Vagina (tissue), 2 donors: ENCODE results near the gene TRO. TPM values are rescaled to one million over a fixed set of nuclear protein-coding genes. Genes with fewer than 3 reads are reported as not detected.

ENCODE experiments used
- DNase-seq, 2 donors: peaks; one replicate each; pipeline ENCODE4 v3.0.0-alpha.2; 2017; ENCODE audit errors: extremely low spot score in 2 of 2
- H3K27ac ChIP-seq: fragments of 200-600 bp; sonication (generic); one replicate; pipeline ENCODE4 v1.5.1; 2019
- H3K27me3 ChIP-seq: fragments of 200-600 bp; sonication (generic); one replicate; pipeline ENCODE4 v1.5.1; 2019
- H3K36me3 ChIP-seq, 2 donors: fragments of 200-600 bp; sonication (generic); one replicate each; pipeline ENCODE4 v1.5.1; 2017 to 2019
- H3K4me1 ChIP-seq: fragments of 200-600 bp; sonication (generic); one replicate; pipeline ENCODE4 v1.5.1; 2019
- H3K4me3 ChIP-seq, 2 donors: fragments of 200-600 bp; sonication (generic); 1 replicate in 1 of 2; 2 replicates in 1 of 2; pipeline ENCODE4 v1.5.1; 2016 to 2019
- H3K9me3 ChIP-seq: fragments of 200-600 bp; sonication (generic); one replicate; pipeline ENCODE4 v1.5.1; 2019
- POLR2A ChIP-seq, 2 donors: fragments of 450-650 bp; IDR thresholded peaks; one replicate each; pipeline ENCODE4 v1.6.1; 2017; ENCODE audit warnings: antibody characterized with exemption in 2 of 2, mild to moderate bottlenecking in 2 of 2, moderate library complexity in 2 of 2
- POLR2AphosphoS5 ChIP-seq, 2 donors: sonication (generic); formaldehyde crosslinking; IDR thresholded peaks; one replicate each; pipeline ENCODE4 v1.9.0; 2017; ENCODE audit warnings: antibody characterized with exemption in 2 of 2, mild to moderate bottlenecking in 2 of 2, low read depth in 1 of 2; ENCODE audit not compliant: insufficient read depth in 1 of 2
- intact Hi-C: fragments of 100-400 bp; cut with DNase I; formaldehyde crosslinking; loops from one replicate; pipeline ENCODE4 v1.15.1; 2023
- total RNA-seq: library from RNA; depleted of rRNA; stranded (reverse); fragments of >200 nt; gene quantifications from one replicate; pipeline ENCODE4 v1.2.3, GENCODE V29; 2016
- TF ChIP-seq, protein P1 (sequence below), 3 experiments: fragments of 450-650 bp in 2 of 3; fragments of 200-600 bp in 1 of 3; sonication (generic) in 1 of 3; IDR thresholded peaks; one replicate each; pipeline ENCODE4 v1.5.1; 2017 to 2019; ENCODE audit warnings: antibody characterized with exemption in 3 of 3, mild to moderate bottlenecking in 2 of 3, moderate library complexity in 2 of 3

TRO gene
- total RNA-seq, 1 donor from 2014 or later: 12.3 TPM

DNA sequence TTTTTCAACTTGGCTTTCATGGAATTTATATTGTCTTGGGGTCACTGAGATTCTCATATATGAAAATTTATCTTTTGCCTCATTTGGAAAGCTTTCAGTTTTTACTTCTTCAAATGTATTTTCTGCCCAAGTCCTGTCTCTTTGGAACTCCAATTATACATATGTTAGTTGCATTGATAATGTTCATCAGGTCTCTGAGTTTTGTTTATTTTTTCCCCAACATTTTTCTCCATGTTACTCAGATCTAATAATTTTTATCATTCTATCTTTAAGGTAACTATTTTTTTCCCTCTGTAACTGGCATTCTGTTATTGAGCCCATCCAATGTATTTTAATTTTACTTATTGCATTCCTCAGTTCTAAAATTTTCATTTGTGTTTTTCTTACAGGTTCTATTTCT is 10.7 kb upstream of the TRO start:
- Histone ChIP-seq H3K27ac (no peak overlapping the region), H3K36me3 (no peaks in the 10 kb centered on the region), H3K9me3 (no peaks in the 10 kb centered on the region), H3K27me3 (no peaks in the 10 kb centered on the region), H3K4me1 (no peaks in the 10 kb centered on the region), H3K4me3 (no peak overlapping the region)
- no peak for DNase-seq
- TF ChIP-seq POLR2A (IDR thresholded peaks at IDR 0.05): no peak
- TF ChIP-seq, protein P1, sequence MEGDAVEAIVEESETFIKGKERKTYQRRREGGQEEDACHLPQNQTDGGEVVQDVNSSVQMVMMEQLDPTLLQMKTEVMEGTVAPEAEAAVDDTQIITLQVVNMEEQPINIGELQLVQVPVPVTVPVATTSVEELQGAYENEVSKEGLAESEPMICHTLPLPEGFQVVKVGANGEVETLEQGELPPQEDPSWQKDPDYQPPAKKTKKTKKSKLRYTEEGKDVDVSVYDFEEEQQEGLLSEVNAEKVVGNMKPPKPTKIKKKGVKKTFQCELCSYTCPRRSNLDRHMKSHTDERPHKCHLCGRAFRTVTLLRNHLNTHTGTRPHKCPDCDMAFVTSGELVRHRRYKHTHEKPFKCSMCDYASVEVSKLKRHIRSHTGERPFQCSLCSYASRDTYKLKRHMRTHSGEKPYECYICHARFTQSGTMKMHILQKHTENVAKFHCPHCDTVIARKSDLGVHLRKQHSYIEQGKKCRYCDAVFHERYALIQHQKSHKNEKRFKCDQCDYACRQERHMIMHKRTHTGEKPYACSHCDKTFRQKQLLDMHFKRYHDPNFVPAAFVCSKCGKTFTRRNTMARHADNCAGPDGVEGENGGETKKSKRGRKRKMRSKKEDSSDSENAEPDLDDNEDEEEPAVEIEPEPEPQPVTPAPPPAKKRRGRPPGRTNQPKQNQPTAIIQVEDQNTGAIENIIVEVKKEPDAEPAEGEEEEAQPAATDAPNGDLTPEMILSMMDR (IDR thresholded peaks at IDR 0.05): no peak
- intact Hi-C loops: loop anchor here (5.0 kb wide), 1 partner anchor 528 kb away; no protein-coding TSS in a partner anchor

DNA sequence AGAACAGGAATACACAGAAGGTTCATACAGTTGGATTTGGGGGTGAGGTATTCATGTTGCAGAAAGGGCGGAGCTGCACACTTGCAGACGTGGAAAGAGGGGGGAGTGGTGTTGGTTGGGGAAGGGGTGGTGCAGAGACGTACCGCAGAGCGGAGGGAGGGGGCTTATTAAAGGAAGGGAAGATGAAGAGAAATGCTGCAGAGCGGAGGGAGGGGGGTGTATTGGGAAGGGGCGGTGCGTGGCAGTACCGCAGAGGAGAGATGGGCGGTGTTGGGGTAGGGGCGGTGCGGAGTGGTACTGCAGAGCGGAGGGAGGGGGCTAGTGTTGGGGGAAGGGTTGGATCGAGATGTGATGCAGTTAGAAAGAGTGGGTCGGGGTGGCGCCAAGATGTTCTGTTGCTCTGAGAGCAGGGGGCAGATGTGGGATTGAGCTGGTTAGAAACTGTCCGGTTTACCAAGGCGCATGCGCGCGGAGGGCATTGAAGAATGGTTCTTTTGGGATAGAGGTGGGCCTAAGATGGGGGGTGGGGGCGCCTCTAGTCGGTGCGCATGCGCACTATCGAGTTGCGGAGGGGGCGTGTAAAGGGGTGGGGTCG is 900 bp downstream of the TRO start:
- TF ChIP-seq, protein P1 (IDR thresholded peaks at IDR 0.05): no peak
- no peak for TF ChIP-seq POLR2A (IDR thresholded peaks at IDR 0.05)
- no peak for TF ChIP-seq POLR2AphosphoS5 (IDR thresholded peaks at IDR 0.05; ENCODE audit: insufficient read depth in 1 of 2, low read depth in 1 of 2)
- Histone ChIP-seq H3K27me3 (no peaks in the 10 kb centered on the region), H3K36me3 (no peaks in the 10 kb centered on the region), H3K4me3 (peak overlapping the region; percentile 43 to 51), H3K9me3 (no peaks in the 10 kb centered on the region), H3K27ac (peak overlapping the region; percentile 48), H3K4me1 (no peaks in the 10 kb centered on the region)
- peak in 1 of 2 donors; percentile 85 for DNase-seq
- intact Hi-C loops: no loop called here

DNA sequence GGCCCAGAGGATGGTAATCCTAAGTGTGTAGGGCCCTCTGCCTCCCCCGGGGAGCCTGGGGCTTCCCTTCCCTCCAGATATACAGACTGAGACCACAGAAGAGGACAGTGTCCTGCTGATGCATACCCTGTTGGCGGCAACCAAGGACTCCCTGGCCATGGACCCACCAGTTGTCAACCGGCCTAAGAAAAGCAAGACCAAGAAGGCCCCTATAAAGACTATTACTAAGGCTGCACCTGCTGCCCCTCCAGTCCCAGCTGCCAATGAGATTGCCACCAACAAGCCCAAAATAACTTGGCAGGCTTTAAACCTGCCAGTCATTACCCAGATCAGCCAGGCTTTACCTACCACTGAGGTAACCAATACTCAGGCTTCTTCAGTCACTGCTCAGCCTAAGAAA is 1.9 kb downstream of the TRO start:
- Histone ChIP-seq H3K36me3 (no peaks in the 10 kb centered on the region), H3K4me3 (no peak overlapping the region), H3K9me3 (no peaks in the 10 kb centered on the region), H3K27me3 (no peaks in the 10 kb centered on the region), H3K4me1 (no peaks in the 10 kb centered on the region), H3K27ac (no peak overlapping the region)
- peak in 1 of 2 donors; percentile 77 for DNase-seq
- intact Hi-C loops: no loop called here
- TF ChIP-seq POLR2AphosphoS5 (IDR thresholded peaks at IDR 0.05; ENCODE audit: insufficient read depth in 1 of 2, low read depth in 1 of 2): no peak
- no peak for TF ChIP-seq POLR2A (IDR thresholded peaks at IDR 0.05)
- TF ChIP-seq, protein P1 (IDR thresholded peaks at IDR 0.05): no peak

DNA sequence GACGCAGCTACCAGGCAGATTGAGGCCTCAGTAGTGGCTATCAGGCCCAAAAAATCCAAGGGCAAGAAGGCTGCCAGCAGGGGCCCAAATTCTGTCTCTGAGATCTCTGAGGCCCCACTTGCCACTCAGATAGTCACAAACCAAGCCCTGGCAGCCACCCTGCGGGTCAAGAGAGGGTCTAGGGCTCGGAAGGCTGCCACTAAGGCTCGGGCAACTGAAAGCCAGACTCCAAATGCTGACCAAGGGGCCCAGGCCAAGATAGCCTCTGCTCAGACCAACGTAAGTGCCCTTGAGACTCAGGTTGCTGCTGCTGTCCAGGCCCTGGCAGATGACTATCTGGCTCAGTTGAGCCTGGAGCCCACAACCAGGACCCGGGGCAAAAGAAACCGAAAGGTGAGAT is 2.8 kb downstream of the TRO start:
- TF ChIP-seq, protein P1 (IDR thresholded peaks at IDR 0.05): no peak
- no peak for TF ChIP-seq POLR2AphosphoS5 (IDR thresholded peaks at IDR 0.05; ENCODE audit: insufficient read depth in 1 of 2, low read depth in 1 of 2)
- peak in 1 of 2 donors; percentile 67 for DNase-seq

DNA sequence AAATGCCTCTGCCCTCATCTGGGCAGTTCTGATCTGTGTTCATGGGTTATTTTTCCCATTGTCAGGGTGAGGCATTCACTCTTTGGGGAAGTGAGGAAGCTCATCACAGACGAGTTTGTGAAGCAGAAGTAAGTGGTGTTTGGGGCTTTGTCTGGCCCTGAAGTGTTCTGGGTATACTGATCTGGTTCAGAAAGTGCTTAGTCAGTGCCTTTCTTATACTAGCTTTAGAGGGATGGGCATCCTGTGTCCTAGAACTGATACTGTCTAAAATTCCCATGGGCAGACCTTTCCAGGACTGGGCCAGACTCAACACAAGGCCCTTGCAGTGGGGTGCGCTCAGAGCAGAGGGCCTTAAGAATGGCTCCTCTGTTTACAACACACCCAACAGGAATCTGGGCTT is 6.4 kb downstream of the TRO start:
- TF ChIP-seq POLR2AphosphoS5 (IDR thresholded peaks at IDR 0.05; ENCODE audit: insufficient read depth in 1 of 2, low read depth in 1 of 2) (no peak), POLR2A (IDR thresholded peaks at IDR 0.05) (no peak)
- TF ChIP-seq, protein P1 (IDR thresholded peaks at IDR 0.05): no peak
- Histone ChIP-seq H3K27ac (no peak overlapping the region), H3K4me1 (no peaks in the 10 kb centered on the region), H3K36me3 (peaks cover 0 to 5% of the 10 kb centered on the region in 2 donors), H3K4me3 (no peak overlapping the region), H3K27me3 (no peaks in the 10 kb centered on the region), H3K9me3 (no peaks in the 10 kb centered on the region)
- DNase-seq: no peak
- intact Hi-C loops: no loop called here

More for the DNA sequence above, 2.8 kb downstream of the TRO start:
- intact Hi-C loops: no loop called here
- Histone ChIP-seq H3K27me3 (no peaks in the 10 kb centered on the region), H3K36me3 (no peaks in the 10 kb centered on the region), H3K4me3 (no peak overlapping the region), H3K4me1 (no peaks in the 10 kb centered on the region), H3K9me3 (no peaks in the 10 kb centered on the region), H3K27ac (no peak overlapping the region)
